ENCODE data around the gene NPHP4. TPM values are rescaled to one million over a fixed set of nuclear protein-coding genes. Genes with fewer than 3 reads are reported as not detected.

NPHP4 gene
- total RNA-seq, 4 donors from 2014 or later: 1.1 to 10.4 (median 1.8) TPM

- no peak for ATAC-seq
Measured at GRCh38 chr1:5887971-5888361, 104.3 kb downstream of the NPHP4 start.

GRCh38 chr1:5887349-5887970, 104.8 kb downstream of the NPHP4 start:
- DNase-seq: no peak
- H3K27me3 ChIP-seq: no peaks in the 10 kb centered on the region
- H3K4me1 ChIP-seq: no peaks in the 10 kb centered on the region
- H3K4me3 ChIP-seq: no peak overlapping the region
- ATAC-seq: no peak
- TF ChIP-seq POLR2A (IDR thresholded peaks at IDR 0.05) (no peak), CTCF (IDR thresholded peaks at IDR 0.05 in 4 of 5, conservative IDR thresholded peaks at IDR 0.05 in 1 of 5) (no peak)
- no peak overlapping the region for H3K27ac ChIP-seq
- no peaks in the 10 kb centered on the region for H3K9me3 ChIP-seq
- in situ Hi-C loops (cut with MboI; ENCODE audit: low sequenced_read_pairs in 4 of 4) (no loop called here), intact Hi-C loops (cut with DNase I; ENCODE audit: low total_unique reads) (no loop called here)
- no peaks in the 10 kb centered on the region for H3K36me3 ChIP-seq

More at GRCh38 chr1:5887971-5888361, 104.3 kb downstream of the NPHP4 start:
- TF ChIP-seq CTCF (IDR thresholded peaks at IDR 0.05 in 4 of 5, conservative IDR thresholded peaks at IDR 0.05 in 1 of 5): no peak
- no peak for TF ChIP-seq POLR2A (IDR thresholded peaks at IDR 0.05)
- intact Hi-C loops (cut with DNase I; ENCODE audit: low total_unique reads): no loop called here
- no peaks in the 10 kb centered on the region for H3K4me1 ChIP-seq
- H3K27me3 ChIP-seq: no peaks in the 10 kb centered on the region
- in situ Hi-C loops (cut with MboI; ENCODE audit: low sequenced_read_pairs in 4 of 4): no loop called here
- no peaks in the 10 kb centered on the region for H3K9me3 ChIP-seq
- peak overlapping the region in 1 of 4 donors; percentile 25 for H3K27ac ChIP-seq
- DNase-seq: no peak
- no peak overlapping the region for H3K4me3 ChIP-seq
- H3K36me3 ChIP-seq: no peaks in the 10 kb centered on the region

GRCh38 chr1:5886541-5887348, 105.5 kb downstream of the NPHP4 start:
- Histone ChIP-seq H3K4me3 (no peak overlapping the region), H3K27ac (no peak overlapping the region), H3K4me1 (no peaks in the 10 kb centered on the region), H3K9me3 (no peaks in the 10 kb centered on the region), H3K27me3 (no peaks in the 10 kb centered on the region), H3K36me3 (no peaks in the 10 kb centered on the region)
- ATAC-seq (no peak), DNase-seq (no peak)
- intact Hi-C loops (cut with DNase I; ENCODE audit: low total_unique reads): no loop called here
- in situ Hi-C loops (cut with MboI; ENCODE audit: low sequenced_read_pairs in 4 of 4): no loop called here
- TF ChIP-seq CTCF (IDR thresholded peaks at IDR 0.05 in 4 of 5, conservative IDR thresholded peaks at IDR 0.05 in 1 of 5): no peak
- TF ChIP-seq POLR2A (IDR thresholded peaks at IDR 0.05): no peak

GRCh38 chr1:5886140-5886483, 106.1 kb downstream of the NPHP4 start:
- Histone ChIP-seq H3K4me1 (no peaks in the 10 kb centered on the region), H3K27me3 (no peaks in the 10 kb centered on the region), H3K4me3 (no peak overlapping the region), H3K27ac (no peak overlapping the region), H3K36me3 (no peaks in the 10 kb centered on the region), H3K9me3 (no peaks in the 10 kb centered on the region)
- in situ Hi-C loops (cut with MboI; ENCODE audit: low sequenced_read_pairs in 4 of 4) (no loop called here), intact Hi-C loops (cut with DNase I; ENCODE audit: low total_unique reads) (no loop called here)
- DNase-seq: no peak
- ATAC-seq: no peak
- TF ChIP-seq POLR2A (IDR thresholded peaks at IDR 0.05): no peak
- no peak for TF ChIP-seq CTCF (IDR thresholded peaks at IDR 0.05 in 4 of 5, conservative IDR thresholded peaks at IDR 0.05 in 1 of 5)
